Measurements from ENCODE around the gene TASOR.
"Not testable (repeated sequence)": the region's sequence is repeated elsewhere in the genome, so short reads cannot be mapped to it uniquely, and the experiment has no call there.

The TASOR gene

GRCh38 chr3:56683122-56683817 lies at the start of gene TASOR:
TSS of gene TASOR (minus strand) at chr3:56683265. CDS start at chr3:56683006, 259 bp downstream.
- in situ Hi-C loops (cut with MboI; ENCODE audit: low sequenced_read_pairs) = no loop called here

- in situ Hi-C loops (cut with MboI; ENCODE audit: low sequenced_read_pairs) = no loop called here
These were observed 49.0 kb upstream of the TASOR start for GRCh38 chr3:56732109-56732508.

- in situ Hi-C loops (cut with MboI; ENCODE audit: low sequenced_read_pairs) = no loop called here
These were observed 42.1 kb upstream of the TASOR start for GRCh38 chr3:56725175-56725574.

GRCh38 chr3:56724676-56725075 lies 41.6 kb upstream of the TASOR start:
- in situ Hi-C loops (cut with MboI; ENCODE audit: low sequenced_read_pairs) = no loop called here

GRCh38 chr3:56720849-56721248 lies 37.8 kb upstream of the TASOR start:
- in situ Hi-C loops (cut with MboI; ENCODE audit: low sequenced_read_pairs) = no loop called here

GRCh38 chr3:56718809-56719208 lies 35.7 kb upstream of the TASOR start:
- in situ Hi-C loops (cut with MboI; ENCODE audit: low sequenced_read_pairs) = loop anchor here (10.0 kb wide), 1 partner anchor 266 kb away; no protein-coding TSS in a partner anchor

- in situ Hi-C loops (cut with MboI; ENCODE audit: low sequenced_read_pairs) = loop anchor here (10.0 kb wide), 1 partner anchor 273 kb away; no protein-coding TSS in a partner anchor
These were observed 28.3 kb upstream of the TASOR start for GRCh38 chr3:56711344-56711743.

- in situ Hi-C loops (cut with MboI; ENCODE audit: low sequenced_read_pairs) = not testable (repeated sequence)
These were observed 24.3 kb upstream of the TASOR start for GRCh38 chr3:56707412-56707811.

- in situ Hi-C loops (cut with MboI; ENCODE audit: low sequenced_read_pairs) = no loop called here
These were observed 23.6 kb upstream of the TASOR start for GRCh38 chr3:56706629-56707028.

- in situ Hi-C loops (cut with MboI; ENCODE audit: low sequenced_read_pairs) = no loop called here
These were observed 21.6 kb upstream of the TASOR start for GRCh38 chr3:56704706-56705105.

GRCh38 chr3:56702490-56703315 lies 19.6 kb upstream of the TASOR start:
- in situ Hi-C loops (cut with MboI; ENCODE audit: low sequenced_read_pairs) = no loop called here

- in situ Hi-C loops (cut with MboI; ENCODE audit: low sequenced_read_pairs) = no loop called here
These were observed 17.1 kb upstream of the TASOR start for GRCh38 chr3:56700151-56700550.

- in situ Hi-C loops (cut with MboI; ENCODE audit: low sequenced_read_pairs) = loop anchor here (10.0 kb wide), 1 partner anchor 100 kb away; no protein-coding TSS in a partner anchor
These were observed 12.0 kb upstream of the TASOR start for GRCh38 chr3:56694867-56695683.

- in situ Hi-C loops (cut with MboI; ENCODE audit: low sequenced_read_pairs) = loop anchor here (10.0 kb wide), 1 partner anchor 101 kb away; no protein-coding TSS in a partner anchor
These were observed 10.7 kb upstream of the TASOR start for GRCh38 chr3:56693750-56694149.

- in situ Hi-C loops (cut with MboI; ENCODE audit: low sequenced_read_pairs) = loop anchor here (10.0 kb wide), 1 partner anchor 102 kb away; no protein-coding TSS in a partner anchor
These were observed 9.7 kb upstream of the TASOR start for GRCh38 chr3:56692520-56693433.

GRCh38 chr3:56692001-56692365 lies 8.9 kb upstream of the TASOR start:
- in situ Hi-C loops (cut with MboI; ENCODE audit: low sequenced_read_pairs) = loop anchor here (10.0 kb wide), 1 partner anchor 103 kb away; no protein-coding TSS in a partner anchor

GRCh38 chr3:56691165-56692000 lies 8.3 kb upstream of the TASOR start:
- in situ Hi-C loops (cut with MboI; ENCODE audit: low sequenced_read_pairs) = loop anchor here (10.0 kb wide), 1 partner anchor 103 kb away; no protein-coding TSS in a partner anchor

- in situ Hi-C loops (cut with MboI; ENCODE audit: low sequenced_read_pairs) = no loop called here
These were observed 6.2 kb upstream of the TASOR start for GRCh38 chr3:56689303-56689702.

GRCh38 chr3:56688191-56688590 lies 5.1 kb upstream of the TASOR start:
- in situ Hi-C loops (cut with MboI; ENCODE audit: low sequenced_read_pairs) = no loop called here

All from HL-60/S4 (cell line).